ENCODE results near the gene ALOX15.
A peak's percentile ranks its signal among the peaks of the same experiment; 100 is the strongest.
"Not testable (repeated sequence)": the region's sequence is repeated elsewhere in the genome, so short reads cannot be mapped to it uniquely, and the experiment has no call there.

ALOX15 gene

DNA sequence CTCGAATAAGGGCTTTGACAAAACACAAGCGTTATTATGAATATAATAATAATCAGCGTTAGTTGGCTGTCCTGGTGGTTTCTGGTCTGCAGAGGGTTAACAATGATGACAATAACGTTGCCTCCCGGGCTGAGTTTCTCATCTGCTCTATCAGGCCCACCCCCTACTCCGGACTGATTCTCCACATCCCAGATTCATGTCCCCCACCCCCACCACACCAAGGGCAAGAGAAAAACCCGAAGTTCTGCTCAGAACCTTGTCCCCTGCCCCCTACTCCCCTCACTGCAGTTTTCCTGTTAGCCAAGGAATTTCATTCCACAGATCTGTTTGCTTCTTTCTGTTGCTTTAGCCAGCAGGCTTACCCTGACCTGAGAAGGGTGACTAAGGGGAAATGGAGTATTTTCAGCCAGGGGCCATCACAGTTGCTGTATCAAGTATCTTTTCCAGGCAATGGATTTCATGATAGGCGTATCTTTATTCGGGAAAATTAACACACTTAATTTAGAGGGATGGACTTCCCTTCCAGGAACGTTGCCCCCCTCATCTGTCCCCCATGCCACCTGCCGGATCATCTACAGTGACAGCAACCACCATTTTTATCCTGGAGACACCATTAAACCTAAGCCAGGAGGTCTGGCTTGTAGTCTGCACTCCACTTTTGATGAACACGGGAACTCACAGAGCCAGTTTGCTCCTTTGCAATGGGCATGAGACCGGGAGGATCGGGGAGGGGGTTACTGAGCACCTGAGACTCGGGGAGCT is 23.7 kb downstream of the ALOX15 start:
- no peak for DNase-seq

DNA sequence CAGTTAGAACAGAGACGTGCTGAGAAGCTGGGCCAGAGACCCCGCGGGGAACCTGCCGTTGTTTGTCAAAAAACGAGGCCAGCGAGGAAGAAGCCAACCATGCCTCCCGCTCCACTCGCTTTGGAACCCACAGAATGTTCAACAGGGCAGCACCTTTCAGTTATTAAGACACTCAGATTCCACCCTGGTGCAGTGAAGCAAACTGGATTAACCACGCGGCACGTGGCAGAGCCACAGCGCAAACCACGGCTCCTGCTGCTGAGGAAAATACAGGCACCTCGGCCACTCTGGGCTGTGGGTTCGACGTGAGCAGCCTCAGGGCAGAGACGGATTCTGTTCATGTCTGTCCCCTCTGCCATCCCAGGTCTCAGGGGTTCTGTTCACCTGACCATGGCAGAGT is 24.4 kb downstream of the ALOX15 start:
- DNase-seq: no peak

- no peak for DNase-seq
Observed at GRCh38 chr17:4616476-4616875, 25.0 kb downstream of the ALOX15 start.

- no peak for DNase-seq
Observed at GRCh38 chr17:4610656-4611055, 30.8 kb downstream of the ALOX15 start.

GRCh38 chr17:4610162-4610561 is 31.3 kb downstream of the ALOX15 start:
- DNase-seq: no peak

DNA sequence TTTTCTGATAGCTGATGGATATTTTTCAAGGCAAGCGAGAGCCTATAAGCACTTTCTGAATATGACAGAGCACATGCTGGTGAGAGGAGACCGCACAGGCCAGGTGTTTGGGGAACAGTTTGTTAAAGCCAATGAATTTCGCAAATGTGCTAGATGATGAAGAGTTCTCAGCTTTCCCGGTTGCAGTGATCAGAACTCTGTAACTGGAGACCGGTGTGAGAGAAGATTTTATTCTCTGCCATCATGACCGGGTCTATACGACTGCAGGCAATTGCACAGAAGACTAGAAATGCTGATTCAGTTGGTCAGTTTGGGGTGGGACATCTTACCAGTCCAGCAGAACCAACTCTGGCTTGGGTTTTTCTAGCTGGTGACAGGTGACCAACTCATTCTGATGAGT is 31.7 kb downstream of the ALOX15 start:
- no peak for DNase-seq

- DNase-seq: peak in 21 of 58 donors; percentile 3 to 48 (median 17)
Observed at GRCh38 chr17:4607773-4608187, 33.7 kb downstream of the ALOX15 start.

DNA sequence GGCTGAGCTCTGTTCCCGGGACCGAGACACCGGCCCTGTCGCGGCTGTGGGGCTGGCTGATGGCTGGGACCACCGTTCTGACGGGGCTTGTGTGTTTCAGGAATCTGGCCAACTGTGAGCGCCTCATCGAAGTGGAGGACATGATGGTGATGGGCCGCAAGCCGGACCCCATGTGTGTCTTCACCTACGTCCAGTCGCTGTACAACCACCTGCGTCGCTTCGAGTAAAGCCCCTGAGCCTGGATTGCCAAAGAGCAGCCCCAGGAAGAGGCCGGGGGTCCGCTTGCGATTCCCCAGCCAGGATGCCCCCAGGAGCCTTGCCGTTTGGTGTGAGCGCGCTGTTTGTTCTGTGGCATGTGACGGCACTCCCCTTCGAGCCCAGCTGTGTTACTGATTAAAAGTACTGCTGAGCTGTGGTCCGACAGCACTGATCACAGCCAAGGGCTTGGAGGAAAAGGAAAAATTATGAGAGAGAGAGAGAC is 34.2 kb downstream of the ALOX15 start:
- DNase-seq: no peak

GRCh38 chr17:4605826-4606225 is 35.7 kb downstream of the ALOX15 start:
- DNase-seq: peak in 5 of 58 donors; percentile 3 to 15 (median 12)

GRCh38 chr17:4604736-4605135 is 36.7 kb downstream of the ALOX15 start:
- not testable (repeated sequence) for DNase-seq

- DNase-seq: peak in 2 of 58 donors; percentile 6 to 7
Observed at GRCh38 chr17:4604111-4604644, 37.3 kb downstream of the ALOX15 start.

GRCh38 chr17:4602041-4602440 is 39.4 kb downstream of the ALOX15 start:
- no peak for DNase-seq

GRCh38 chr17:4601326-4601725 is 40.2 kb downstream of the ALOX15 start:
- DNase-seq: no peak

DNA sequence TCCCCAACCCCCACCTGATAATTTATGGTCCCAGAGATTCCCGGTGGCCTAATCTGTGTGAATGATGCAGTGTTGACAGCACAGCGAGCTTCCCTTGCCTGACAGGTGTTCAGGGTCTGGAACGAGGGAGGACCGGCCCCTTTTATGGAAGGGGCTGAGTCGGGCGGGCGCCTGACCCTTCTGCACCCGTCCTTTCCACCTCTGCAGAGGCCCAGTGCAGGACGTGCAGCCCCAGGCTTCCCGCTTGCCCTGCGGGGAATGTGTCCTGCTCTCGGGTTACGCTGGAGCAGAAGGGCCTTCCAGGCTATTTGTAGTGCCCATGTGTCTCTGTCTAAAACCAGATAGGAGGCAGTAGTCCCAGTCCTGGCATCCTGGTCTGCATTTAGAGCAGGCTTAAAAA is 40.9 kb downstream of the ALOX15 start:
- DNase-seq: no peak

DNA sequence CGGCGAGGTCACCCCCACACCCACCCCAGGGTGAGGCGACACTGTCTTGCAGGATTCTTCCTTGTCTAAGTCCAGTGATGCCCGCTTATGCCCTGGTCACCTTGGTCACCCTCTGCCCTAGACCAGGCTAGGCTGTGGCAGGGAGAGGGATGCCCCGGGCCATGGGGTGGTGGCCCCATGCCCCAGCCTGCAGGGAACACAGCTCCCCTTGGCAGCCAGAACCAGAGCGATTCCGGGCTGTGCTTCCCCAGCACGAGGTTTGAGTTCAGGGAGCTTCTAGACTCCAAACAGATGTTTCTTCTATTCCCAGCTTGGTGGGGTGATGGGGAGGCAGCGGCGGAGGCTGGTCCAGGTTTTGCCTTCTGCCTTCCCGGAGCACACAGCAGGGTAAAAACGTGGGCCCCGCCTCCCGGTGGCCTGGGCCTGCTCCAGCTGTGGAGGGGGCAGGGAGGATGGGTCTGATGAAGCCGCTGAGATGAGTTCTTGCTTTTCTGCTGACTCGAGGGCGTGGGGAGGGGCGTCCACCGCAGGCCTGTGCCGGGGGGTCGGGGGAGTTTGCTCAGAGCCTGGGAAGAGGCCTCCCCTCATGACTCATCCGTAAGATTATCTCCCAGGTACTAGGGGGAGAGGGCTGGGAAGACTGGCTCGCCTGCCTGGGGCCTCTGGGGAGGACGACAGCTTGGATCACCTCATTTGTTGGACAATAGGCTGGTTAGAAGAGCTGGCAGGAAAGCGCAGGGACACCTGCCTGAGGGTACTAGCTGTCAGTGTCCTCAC is 41.8 kb downstream of the ALOX15 start:
- no peak for DNase-seq

- DNase-seq: no peak
Observed at GRCh38 chr17:4598776-4599504, 42.5 kb downstream of the ALOX15 start.

- no peak for DNase-seq
Observed at GRCh38 chr17:4597975-4598374, 43.5 kb downstream of the ALOX15 start.

DNA sequence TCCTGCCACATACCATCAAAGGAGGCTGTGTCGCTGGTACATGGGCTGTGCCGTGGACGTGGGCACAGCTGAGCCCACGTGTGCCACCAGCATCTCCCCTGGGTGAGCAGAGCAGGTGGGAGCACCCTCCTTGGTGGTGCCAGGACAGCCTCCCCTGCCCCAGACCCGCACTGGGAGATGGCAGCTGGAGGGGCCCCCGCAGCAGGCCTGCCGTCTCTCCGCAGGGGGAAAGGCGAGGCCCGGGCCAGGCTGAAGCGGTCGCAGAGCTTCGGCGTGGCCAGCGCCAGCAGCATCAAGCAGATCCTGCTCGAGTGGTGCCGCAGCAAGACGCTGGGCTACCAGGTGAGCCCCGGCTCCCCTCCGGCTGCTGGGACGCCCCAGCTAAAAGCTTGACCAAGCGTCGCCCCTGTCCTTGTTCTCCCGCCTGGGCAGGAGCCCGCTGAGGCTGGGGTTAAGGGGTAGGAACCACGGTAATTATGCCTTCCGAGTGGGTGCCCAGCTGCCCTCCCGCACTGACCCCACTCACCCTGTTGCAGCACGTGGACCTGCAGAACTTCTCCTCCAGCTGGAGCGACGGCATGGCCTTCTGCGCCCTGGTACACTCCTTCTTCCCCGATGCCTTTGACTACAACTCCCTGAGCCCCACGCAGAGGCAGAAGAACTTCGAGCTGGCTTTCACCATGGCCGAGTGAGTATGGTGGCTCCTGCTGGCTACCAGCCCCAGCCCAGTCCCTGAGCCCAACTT is 44.7 kb downstream of the ALOX15 start:
- DNase-seq: no peak

DNA sequence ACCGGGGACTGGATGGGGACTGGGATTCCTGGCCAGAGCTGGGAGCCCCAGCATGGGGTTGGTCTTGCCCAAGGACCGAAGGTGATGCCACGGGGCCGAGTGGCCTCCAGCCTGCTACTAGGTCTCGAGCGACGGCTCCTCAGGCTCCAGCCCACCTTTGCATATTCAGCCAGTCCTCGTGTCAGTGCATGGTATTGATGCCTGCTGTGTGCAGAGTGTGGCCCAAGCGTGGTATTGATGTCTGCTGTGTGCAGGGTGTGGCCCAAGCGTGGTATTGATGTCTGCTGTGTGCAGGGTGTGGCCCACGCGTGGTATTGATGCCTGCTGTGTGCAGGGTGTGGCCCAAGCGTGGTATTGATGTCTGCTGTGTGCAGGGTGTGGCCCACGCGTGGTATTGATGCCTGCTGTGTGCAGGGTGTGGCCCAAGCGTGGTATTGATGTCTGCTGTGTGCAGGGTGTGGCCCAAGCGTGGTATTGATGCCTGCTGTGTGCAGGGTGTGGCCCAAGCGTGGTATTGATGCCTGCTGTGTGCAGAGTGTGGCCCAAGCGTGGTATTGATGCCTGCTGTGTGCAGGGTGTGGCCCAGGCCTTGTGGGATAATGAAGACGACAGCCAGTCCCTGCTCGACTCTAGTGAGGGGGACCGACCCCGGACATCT is 45.7 kb downstream of the ALOX15 start:
- DNase-seq: not testable (repeated sequence)

Measured in anterior cingulate cortex (tissue), 58 donors.